Esophagus squamous epithelium (tissue), 5 donors: Measurements from ENCODE around the gene NPAT. TPM values are rescaled to one million over a fixed set of nuclear protein-coding genes. Genes with fewer than 3 reads are reported as not detected.
A peak's percentile ranks its signal among the peaks of the same experiment; 100 is the strongest.
"Not testable (repeated sequence)": the region's sequence is repeated elsewhere in the genome, so short reads cannot be mapped to it uniquely, and the experiment has no call there.

Experiments used
- DNase-seq: peaks from one replicate; lab custom pipeline; 2025; lab: John Stamatoyannopoulos, UW
- H3K27ac ChIP-seq, 4 donors: fragments of 200-600 bp; sonication (generic); one replicate each; pipeline ENCODE4 v1.5.1; 2016 to 2019; ENCODE audit warnings: mild to moderate bottlenecking in 1 of 4
- H3K27me3 ChIP-seq, 4 donors: fragments of 200-600 bp; sonication (generic); 1 replicate in 3 of 4; 2 replicates in 1 of 4; pipeline versions ENCODE4 v1.5.1 to v1.6.0; 2017 to 2021; ENCODE audit warnings: antibody characterized with exemption in 1 of 4
- H3K36me3 ChIP-seq, 3 donors: fragments of 200-600 bp; sonication (generic); one replicate each; pipeline ENCODE4 v1.5.1; 2016 to 2019
- H3K4me1 ChIP-seq, 3 donors: fragments of 200-600 bp; sonication (generic); one replicate each; pipeline ENCODE4 v1.5.1; 2017 to 2019
- H3K4me3 ChIP-seq, 4 donors: fragments of 200-600 bp; sonication (generic); 1 replicate in 3 of 4; 2 replicates in 1 of 4; pipeline ENCODE4 v1.5.1; 2016 to 2019; ENCODE audit warnings: mild to moderate bottlenecking in 2 of 4, moderate library complexity in 1 of 4
- H3K9me3 ChIP-seq, 3 donors: fragments of 200-600 bp; sonication (generic); one replicate each; pipeline ENCODE4 v1.5.1; 2016 to 2019
- CTCF ChIP-seq, 6 experiments: fragments of 450-650 bp in 4 of 6; fragments of 200-600 bp in 2 of 6; sonication (generic) in 2 of 6; IDR thresholded peaks; one replicate each; pipeline ENCODE4 v1.5.1; 2016 to 2019; ENCODE audit warnings: antibody characterized with exemption in 6 of 6, mild to moderate bottlenecking in 4 of 6, moderate library complexity in 4 of 6
- POLR2A ChIP-seq, 4 donors: fragments of 450-650 bp; IDR thresholded peaks; one replicate each; pipeline ENCODE4 v1.6.1; 2017; ENCODE audit warnings: antibody characterized with exemption in 4 of 4, mild to moderate bottlenecking in 4 of 4, moderate library complexity in 3 of 4
- WGBS, 2 donors: methylation state at CpG; one replicate each; pipeline ENCODE4 v1.1.5; 2018; 5-methylcytosine and 5-hydroxymethylcytosine counted together
- intact Hi-C: fragments of 100-400 bp; cut with DNase I; formaldehyde crosslinking; loops from one replicate; pipeline ENCODE4 v1.15.0; 2022
- total RNA-seq, 4 donors: library from RNA; depleted of rRNA; stranded (reverse); fragments of >200 nt; gene quantifications; one replicate each; pipeline ENCODE4 v1.1.0, GENCODE V29; 2016
- donor health status: DM: yes; HTN: yes; CAD: no.

Gene NPAT
- total RNA-seq, 4 donors from 2014 or later = 8.2 to 15.6 (median 11.7) TPM

GRCh38 chr11:108128772-108129171 is 93.7 kb downstream of the NPAT start:
- Histone ChIP-seq H3K36me3 (peaks cover 0 to 34% (median 0%) of the 10 kb centered on the region in 3 donors), H3K27ac (no peak overlapping the region), H3K4me1 (peaks cover 8 to 24% (median 8%) of the 10 kb centered on the region in 3 donors), H3K9me3 (no peaks in the 10 kb centered on the region), H3K27me3 (no peaks in the 10 kb centered on the region), H3K4me3 (no peak overlapping the region)
- 90 to 97% methylated on average over 2 of the region's 2 CpGs for WGBS, 2 donors
- intact Hi-C loops = no loop called here
- TF ChIP-seq CTCF (IDR thresholded peaks at IDR 0.05) = no peak
- TF ChIP-seq POLR2A (IDR thresholded peaks at IDR 0.05) = no peak
- no peak for DNase-seq

- no peaks in the 10 kb centered on the region for H3K27me3 ChIP-seq
- H3K27ac ChIP-seq = no peak overlapping the region
- no peaks in the 10 kb centered on the region for H3K9me3 ChIP-seq
- WGBS, 2 donors = 92 to 93% methylated on average over 5 of the region's 5 CpGs
- peaks cover 9 to 49% (median 20%) of the 10 kb centered on the region in 3 donors for H3K4me1 ChIP-seq
- intact Hi-C loops = no loop called here
- no peak overlapping the region for H3K4me3 ChIP-seq
- peaks cover 0 to 13% (median 0%) of the 10 kb centered on the region in 3 donors for H3K36me3 ChIP-seq
- no peak for DNase-seq
- TF ChIP-seq CTCF (IDR thresholded peaks at IDR 0.05) (no peak), POLR2A (IDR thresholded peaks at IDR 0.05) (no peak)
Observed at GRCh38 chr11:108125096-108125495, 97.3 kb downstream of the NPAT start.

- no peaks in the 10 kb centered on the region for H3K36me3 ChIP-seq
- TF ChIP-seq POLR2A (IDR thresholded peaks at IDR 0.05) = no peak
- no peak for TF ChIP-seq CTCF (IDR thresholded peaks at IDR 0.05)
- intact Hi-C loops = no loop called here
- H3K4me3 ChIP-seq = peak overlapping the region; percentile 65 to 92 (median 80)
- H3K27me3 ChIP-seq = no peaks in the 10 kb centered on the region
- WGBS, 2 donors = 43 to 49% methylated on average over 9 of the region's 9 CpGs
- no peaks in the 10 kb centered on the region for H3K9me3 ChIP-seq
- H3K27ac ChIP-seq = peak overlapping the region; percentile 87 to 96 (median 92)
- H3K4me1 ChIP-seq = peaks cover 9 to 49% (median 20%) of the 10 kb centered on the region in 3 donors
- no peak for DNase-seq
Observed at GRCh38 chr11:108122166-108122628, 100.2 kb downstream of the NPAT start.

- WGBS, 2 donors = 0 to 1% methylated on average over 22 of the region's 73 CpGs
- TF ChIP-seq POLR2A (IDR thresholded peaks at IDR 0.05) = peak in 3 of 4 donors; percentile 41 to 92 (median 92)
- TF ChIP-seq CTCF (IDR thresholded peaks at IDR 0.05) = peak; percentile 43 to 78 (median 58)
- no peaks in the 10 kb centered on the region for H3K27me3 ChIP-seq
- peak within 1 kb of the TSS; percentile 87 to 96 (median 92) for H3K27ac ChIP-seq
- intact Hi-C loops = no loop called here
- no peaks in the 10 kb centered on the region for H3K9me3 ChIP-seq
- H3K4me3 ChIP-seq = peak within 1 kb of the TSS; percentile 65 to 92 (median 80)
- no peaks in the 10 kb centered on the region for H3K36me3 ChIP-seq
- peak; percentile 61 for DNase-seq
- peaks cover 9 to 49% (median 20%) of the 10 kb centered on the region in 3 donors for H3K4me1 ChIP-seq
Observed at GRCh38 chr11:108121274-108122155, 100.9 kb downstream of the NPAT start, which contains the start of gene ACAT1. ACAT1 (plus strand) TSS chr11:108121567; CDS start chr11:108121607, 40 bp downstream.

- WGBS, 2 donors = 62 to 65% methylated on average over 7 of the region's 7 CpGs
- Histone ChIP-seq H3K27ac (peak overlapping the region; percentile 87 to 96 (median 92)), H3K4me1 (peaks cover 12 to 53% (median 21%) of the 10 kb centered on the region in 3 donors), H3K4me3 (peak overlapping the region; percentile 65 to 92 (median 80))
- intact Hi-C loops, DNase-seq, H3K36me3 ChIP-seq, H3K9me3 ChIP-seq, H3K27me3 ChIP-seq: not testable (repeated sequence)
Observed at GRCh38 chr11:108120936-108121273, 101.5 kb downstream of the NPAT start.
